RWPE2 (cell line): ENCODE results near the gene KDM2B.

Experiments used
- ATAC-seq: fragments of 200-7000 bp; cut with Tn5 transposase; 3 replicates; pipeline ENCODE4 v1.9.1; 2021; ENCODE audit warnings: low read depth
- DNase-seq: peaks from one replicate; pipeline ENCODE4 v3.0.0-alpha.2; 2020; ENCODE audit warnings: low spot score
- H3K27ac ChIP-seq: fragments of 450-650 bp; 2 replicates; pipeline ENCODE4 v1.5.1; 2017; ENCODE audit warnings: mild to moderate bottlenecking; ENCODE audit not compliant: poor library complexity, severe bottlenecking
- H3K27me3 ChIP-seq: fragments of 250-450 bp; sonication (Bioruptor Pico); 2 replicates; pipeline ENCODE4 v1.5.1; 2021; ENCODE audit warnings: mild to moderate bottlenecking, moderate library complexity; ENCODE audit not compliant: insufficient read depth, poor library complexity, severe bottlenecking
- H3K36me3 ChIP-seq: fragments of 250-450 bp; sonication (Bioruptor Pico); 2 replicates; pipeline ENCODE4 v1.5.1; 2020; ENCODE audit warnings: low read depth, mild to moderate bottlenecking, moderate library complexity
- H3K4me1 ChIP-seq: fragments of 250-450 bp; sonication (Bioruptor Pico); 2 replicates; pipeline ENCODE4 v1.5.1; 2021; ENCODE audit warnings: mild to moderate bottlenecking, moderate library complexity; ENCODE audit not compliant: insufficient read depth, poor library complexity, severe bottlenecking
- H3K4me3 ChIP-seq: fragments of 250-450 bp; sonication (Bioruptor Pico); 2 replicates; pipeline ENCODE4 v1.5.1; 2021; ENCODE audit warnings: mild to moderate bottlenecking, moderate library complexity; ENCODE audit not compliant: severe bottlenecking
- H3K9me3 ChIP-seq: fragments of 250-450 bp; sonication (Bioruptor Pico); 2 replicates; pipeline ENCODE4 v1.5.1; 2021; ENCODE audit warnings: mild to moderate bottlenecking, moderate library complexity; ENCODE audit not compliant: severe bottlenecking
- TF ChIP-seq, protein P1 (sequence below): fragments of 450-650 bp; IDR thresholded peaks from one replicate; pipeline ENCODE4 v1.5.1; 2017; ENCODE audit warnings: mild to moderate bottlenecking, moderate library complexity; ENCODE audit not compliant: poor library complexity, severe bottlenecking

The KDM2B gene

DNA sequence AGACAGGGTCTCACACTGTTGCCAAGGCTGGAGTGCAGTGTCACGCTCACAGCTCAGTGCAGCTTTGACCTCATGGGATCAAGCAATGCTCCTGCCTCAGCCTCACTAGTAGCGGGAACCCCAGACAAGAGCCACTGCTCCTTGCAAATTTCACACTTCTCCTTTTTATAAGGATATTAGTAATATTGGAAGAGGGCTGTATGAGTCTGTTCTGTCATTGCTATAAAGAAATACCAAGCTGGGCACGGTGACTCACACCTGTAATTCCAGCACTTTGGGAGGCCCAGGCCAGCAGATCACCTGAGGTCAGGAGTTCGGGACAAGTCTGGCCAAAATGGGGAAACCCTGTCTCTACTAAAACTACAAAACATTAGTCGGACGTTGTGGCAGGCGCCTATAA lies 32.6 kb upstream of the KDM2B start:
- Histone ChIP-seq H3K9me3 (no peaks in the 10 kb centered on the region), H3K36me3 (no peaks in the 10 kb centered on the region), H3K27ac (no peak overlapping the region), H3K27me3 (no peaks in the 10 kb centered on the region), H3K4me3 (no peak overlapping the region), H3K4me1 (no peaks in the 10 kb centered on the region)
- ATAC-seq (peak; percentile 17; the same call in 1 of the 3 replicates), DNase-seq (no peak)
- TF ChIP-seq, protein P1, sequence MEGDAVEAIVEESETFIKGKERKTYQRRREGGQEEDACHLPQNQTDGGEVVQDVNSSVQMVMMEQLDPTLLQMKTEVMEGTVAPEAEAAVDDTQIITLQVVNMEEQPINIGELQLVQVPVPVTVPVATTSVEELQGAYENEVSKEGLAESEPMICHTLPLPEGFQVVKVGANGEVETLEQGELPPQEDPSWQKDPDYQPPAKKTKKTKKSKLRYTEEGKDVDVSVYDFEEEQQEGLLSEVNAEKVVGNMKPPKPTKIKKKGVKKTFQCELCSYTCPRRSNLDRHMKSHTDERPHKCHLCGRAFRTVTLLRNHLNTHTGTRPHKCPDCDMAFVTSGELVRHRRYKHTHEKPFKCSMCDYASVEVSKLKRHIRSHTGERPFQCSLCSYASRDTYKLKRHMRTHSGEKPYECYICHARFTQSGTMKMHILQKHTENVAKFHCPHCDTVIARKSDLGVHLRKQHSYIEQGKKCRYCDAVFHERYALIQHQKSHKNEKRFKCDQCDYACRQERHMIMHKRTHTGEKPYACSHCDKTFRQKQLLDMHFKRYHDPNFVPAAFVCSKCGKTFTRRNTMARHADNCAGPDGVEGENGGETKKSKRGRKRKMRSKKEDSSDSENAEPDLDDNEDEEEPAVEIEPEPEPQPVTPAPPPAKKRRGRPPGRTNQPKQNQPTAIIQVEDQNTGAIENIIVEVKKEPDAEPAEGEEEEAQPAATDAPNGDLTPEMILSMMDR, result no peak

DNA sequence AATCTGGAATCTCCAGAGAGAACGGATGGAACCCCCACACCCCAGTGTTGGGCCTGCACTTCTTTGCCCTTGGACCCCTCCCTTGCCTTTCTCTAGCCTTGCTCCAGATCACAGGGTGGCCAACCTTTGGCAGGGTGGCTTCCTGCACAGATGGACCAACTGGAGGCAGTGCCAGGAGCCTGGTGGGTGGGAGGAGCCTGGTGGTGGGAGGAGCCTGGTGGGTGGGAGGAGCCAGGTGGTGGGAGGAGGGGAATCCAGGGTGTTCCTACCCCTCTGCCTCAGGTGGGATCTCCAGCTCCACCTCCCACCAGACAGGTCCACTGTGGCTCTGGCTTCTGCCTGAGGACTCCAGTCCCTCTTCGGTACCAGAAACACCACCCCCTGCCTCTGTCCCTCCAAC lies 30.5 kb upstream of the KDM2B start:
- Histone ChIP-seq H3K27ac (no peak overlapping the region), H3K4me3 (no peak overlapping the region), H3K4me1 (no peaks in the 10 kb centered on the region), H3K9me3 (no peaks in the 10 kb centered on the region), H3K36me3 (no peaks in the 10 kb centered on the region), H3K27me3 (no peaks in the 10 kb centered on the region)
- TF ChIP-seq, protein P1, result no peak
- ATAC-seq, result peak; percentile 70
- no peak for DNase-seq

DNA sequence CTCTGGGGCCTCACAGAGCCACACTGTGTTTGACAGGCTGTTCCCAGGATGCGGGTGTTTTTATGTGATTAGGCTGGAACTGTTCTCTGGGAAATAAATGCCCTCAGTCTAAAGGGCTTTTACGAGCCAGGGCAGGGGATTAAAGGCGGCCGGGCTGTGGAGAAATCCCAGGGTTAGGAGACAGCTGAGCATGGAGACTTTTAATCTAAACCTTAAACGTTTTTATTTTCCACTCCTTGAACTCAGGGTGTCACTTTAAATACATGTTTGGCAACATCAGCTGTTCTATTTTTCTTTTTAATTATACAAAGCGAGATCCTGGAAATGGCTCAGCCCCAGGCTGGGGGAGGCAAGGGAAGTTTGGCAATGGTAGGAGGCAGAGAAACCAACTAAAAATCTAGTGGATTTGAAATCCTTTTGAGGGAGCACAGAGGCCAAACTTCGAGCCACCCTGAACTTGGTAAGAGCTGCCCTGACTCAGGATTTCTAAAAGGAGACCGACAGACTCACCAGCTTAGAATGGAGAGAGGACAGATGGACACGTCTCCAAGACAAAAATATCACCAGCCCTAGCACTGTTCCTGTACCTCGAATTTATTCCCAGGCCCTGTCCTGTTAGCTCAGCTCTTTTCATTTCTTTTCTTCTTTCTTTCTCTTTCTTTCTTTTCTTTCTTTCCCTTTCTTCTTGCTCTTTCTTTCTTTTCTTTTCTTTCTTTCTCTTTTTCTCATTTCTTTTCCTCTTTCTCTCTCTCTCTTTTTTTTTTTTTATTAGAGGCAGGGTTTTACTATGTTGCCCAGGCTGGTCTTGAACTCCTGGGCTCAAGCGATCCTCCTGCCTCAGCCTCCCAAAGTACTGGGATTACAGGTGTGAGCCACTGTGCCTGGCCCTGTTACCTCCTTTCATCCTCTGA lies 29.7 kb upstream of the KDM2B start:
- no peak for DNase-seq
- H3K9me3 ChIP-seq, result no peaks in the 10 kb centered on the region
- no peaks in the 10 kb centered on the region for H3K27me3 ChIP-seq
- no peak overlapping the region for H3K27ac ChIP-seq
- H3K4me3 ChIP-seq, result no peak overlapping the region
- TF ChIP-seq, protein P1, result no peak
- H3K36me3 ChIP-seq, result no peaks in the 10 kb centered on the region
- ATAC-seq, result no peak
- H3K4me1 ChIP-seq, result no peaks in the 10 kb centered on the region

DNA sequence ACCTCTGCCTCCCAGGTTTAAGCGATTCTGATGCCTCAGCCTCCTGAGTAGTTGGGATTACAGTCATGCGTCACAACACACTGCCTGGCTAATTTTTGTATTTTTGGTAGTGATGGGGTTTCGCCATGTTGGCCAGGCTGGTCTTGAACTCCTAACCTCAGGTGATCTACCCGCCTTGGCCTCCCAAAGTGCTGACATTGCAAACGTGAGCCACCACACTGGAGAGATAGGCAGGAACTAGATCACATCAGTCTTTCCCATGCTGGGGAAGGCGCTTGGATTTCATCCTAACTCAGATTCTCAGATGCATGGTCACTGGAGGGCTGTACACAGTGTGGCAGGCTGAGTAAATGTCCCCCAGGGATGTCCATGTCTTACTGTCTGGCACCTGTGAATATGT lies 27.5 kb upstream of the KDM2B start:
- H3K36me3 ChIP-seq, result no peaks in the 10 kb centered on the region
- ATAC-seq (no peak), DNase-seq (no peak)
- H3K4me1 ChIP-seq, result no peaks in the 10 kb centered on the region
- no peaks in the 10 kb centered on the region for H3K27me3 ChIP-seq
- H3K9me3 ChIP-seq, result no peaks in the 10 kb centered on the region
- no peak overlapping the region for H3K4me3 ChIP-seq
- TF ChIP-seq, protein P1, result no peak
- no peak overlapping the region for H3K27ac ChIP-seq

DNA sequence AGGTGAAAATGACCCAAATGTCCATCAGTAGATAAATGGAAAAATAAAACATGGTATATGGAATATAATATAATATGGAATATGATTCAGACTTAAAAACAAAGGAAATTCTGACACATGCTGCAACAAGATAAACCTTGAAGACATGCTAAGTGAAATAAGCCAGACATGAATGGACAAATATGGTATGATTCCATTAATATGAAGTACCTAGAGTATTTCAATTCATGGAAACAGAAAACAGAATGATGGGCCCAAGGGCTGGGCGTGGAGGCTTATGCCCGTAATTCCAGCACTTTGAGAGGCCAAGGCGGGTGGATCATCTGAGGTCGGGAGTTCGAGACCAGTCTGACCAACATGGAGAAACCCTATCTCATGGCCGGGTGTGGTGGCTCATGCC lies 22.8 kb upstream of the KDM2B start:
- Histone ChIP-seq H3K36me3 (no peaks in the 10 kb centered on the region), H3K4me3 (no peak overlapping the region), H3K4me1 (no peaks in the 10 kb centered on the region), H3K9me3 (no peaks in the 10 kb centered on the region), H3K27ac (no peak overlapping the region), H3K27me3 (no peaks in the 10 kb centered on the region)
- DNase-seq, result no peak
- TF ChIP-seq, protein P1, result no peak
- ATAC-seq, result no peak
